Stomach (tissue), 9 donors: Measurements from ENCODE around the gene ZNF423. TPM values are rescaled to one million over a fixed set of nuclear protein-coding genes. Genes with fewer than 3 reads are reported as not detected.
A peak's percentile ranks its signal among the peaks of the same experiment; 100 is the strongest.

Experiments used
- DNase-seq, 2 donors: peaks; one replicate each; pipeline versions ENCODE4 v3.0.0 to v3.0.0-alpha.2; 2013 to 2019
- H3K27ac ChIP-seq, 5 donors: fragments of 200-600 bp in 4 of 5; sonication (generic) in 4 of 5; one replicate each; pipeline ENCODE4 v1.5.1; 2013 to 2019; ENCODE audit warnings: mild to moderate bottlenecking in 1 of 5, moderate library complexity in 1 of 5
- H3K27me3 ChIP-seq, 3 donors: fragments of 200-600 bp; sonication (generic); one replicate each; pipeline ENCODE4 v1.5.1; 2017 to 2019; ENCODE audit warnings: mixed run types in 1 of 3
- H3K36me3 ChIP-seq, 4 donors: fragments of 200-600 bp; sonication (generic); 1 replicate in 3 of 4; 2 replicates in 1 of 4; pipeline ENCODE4 v1.5.1; 2016 to 2019
- H3K4me1 ChIP-seq, 4 donors: fragments of 200-600 bp; sonication (generic); one replicate each; pipeline ENCODE4 v1.5.1; 2016 to 2019
- H3K4me3 ChIP-seq, 4 donors: fragments of 200-600 bp; sonication (generic) in 3 of 4; one replicate each; pipeline ENCODE4 v1.5.1; 2016 to 2019; ENCODE audit warnings: mild to moderate bottlenecking in 1 of 4
- H3K9me3 ChIP-seq, 4 donors: fragments of 200-600 bp; sonication (generic); one replicate each; pipeline ENCODE4 v1.5.1; 2016 to 2019
- EP300 ChIP-seq: sonication (generic); formaldehyde crosslinking; IDR thresholded peaks from one replicate; pipeline ENCODE4 v1.6.1; 2017; ENCODE audit warnings: antibody characterized with exemption
- POLR2A ChIP-seq, 4 donors: fragments of 450-650 bp; IDR thresholded peaks; one replicate each; pipeline ENCODE4 v1.6.1; 2016; ENCODE audit warnings: antibody characterized with exemption in 4 of 4, control low read depth in 2 of 4, mild to moderate bottlenecking in 1 of 4, moderate library complexity in 1 of 4
- POLR2AphosphoS5 ChIP-seq, 3 donors: sonication (generic); formaldehyde crosslinking; IDR thresholded peaks; one replicate each; pipeline ENCODE4 v1.6.1; 2016; ENCODE audit warnings: antibody characterized with exemption in 3 of 3
- WGBS, 5 donors: extraction: QIAGEN DNeasy Blood & Tissue Kit in 3 of 5; methylation state at CpG; one replicate each; pipeline versions ENCODE4 v1.1.5 to v1.1.7; 2013 to 2018; 5-methylcytosine and 5-hydroxymethylcytosine counted together
- intact Hi-C: fragments of 100-400 bp; cut with DNase I; formaldehyde crosslinking; loops from one replicate; pipeline ENCODE4 v1.15.1; 2023; ENCODE audit warnings: low total_unique reads
- polyA plus RNA-seq, 3 donors: library from polyadenylated mRNA; stranded (reverse); fragments of 200-250 nt; gene quantifications; one replicate each; pipeline ENCODE4 v1.2.3, GENCODE V29; 2013
- total RNA-seq, 5 donors: library from RNA; depleted of rRNA; stranded (reverse); fragments of >200 nt; gene quantifications; one replicate each; pipeline versions ENCODE4 v1.1.0 to v1.2.3, GENCODE V29; 2014 to 2016
- TF ChIP-seq, protein P1 (sequence below), 7 experiments: fragments of 450-650 bp in 4 of 7; fragments of 200-600 bp in 3 of 7; sonication (generic) in 3 of 7; IDR thresholded peaks; one replicate each; pipeline ENCODE4 v1.5.1; 2016 to 2019; ENCODE audit warnings: antibody characterized with exemption in 7 of 7, control low read depth in 2 of 7, mild to moderate bottlenecking in 1 of 7
- donor health status: healthy with polysubstance abuse.
- donor health status: Bipolar disorder and iron deficiency.
- donor health status: healthy.

Gene ZNF423
- total and polyA plus RNA-seq, 8 donors: 0.29 to 3.5 (median 1.0) TPM

DNA sequence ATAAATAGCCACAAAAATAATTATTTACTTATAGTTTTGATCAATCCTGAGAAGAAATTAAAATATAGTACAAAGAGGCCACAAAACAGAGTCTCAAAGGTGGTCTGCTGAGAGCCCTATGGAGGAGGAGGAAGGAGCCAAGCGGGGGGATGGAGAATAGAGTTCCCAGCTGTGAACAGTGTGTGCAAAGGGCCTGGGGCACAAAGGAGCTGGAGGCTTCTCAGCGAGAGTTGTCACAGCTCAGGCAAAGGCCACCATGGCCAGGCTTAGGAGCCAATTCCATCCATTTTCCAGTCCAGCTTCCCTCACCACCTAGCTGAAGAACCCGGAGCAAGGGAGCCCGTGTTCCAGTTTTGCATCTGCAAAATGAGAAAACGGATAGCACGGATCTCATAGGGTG, 5.4 kb upstream of the ZNF423 start:
- H3K36me3 ChIP-seq: no peaks in the 10 kb centered on the region
- no peaks in the 10 kb centered on the region for H3K9me3 ChIP-seq
- H3K4me1 ChIP-seq: peaks cover 22 to 30% (median 24%) of the 10 kb centered on the region in 4 donors
- H3K27ac ChIP-seq: no peak overlapping the region
- TF ChIP-seq EP300: no peak
- TF ChIP-seq, protein P1, sequence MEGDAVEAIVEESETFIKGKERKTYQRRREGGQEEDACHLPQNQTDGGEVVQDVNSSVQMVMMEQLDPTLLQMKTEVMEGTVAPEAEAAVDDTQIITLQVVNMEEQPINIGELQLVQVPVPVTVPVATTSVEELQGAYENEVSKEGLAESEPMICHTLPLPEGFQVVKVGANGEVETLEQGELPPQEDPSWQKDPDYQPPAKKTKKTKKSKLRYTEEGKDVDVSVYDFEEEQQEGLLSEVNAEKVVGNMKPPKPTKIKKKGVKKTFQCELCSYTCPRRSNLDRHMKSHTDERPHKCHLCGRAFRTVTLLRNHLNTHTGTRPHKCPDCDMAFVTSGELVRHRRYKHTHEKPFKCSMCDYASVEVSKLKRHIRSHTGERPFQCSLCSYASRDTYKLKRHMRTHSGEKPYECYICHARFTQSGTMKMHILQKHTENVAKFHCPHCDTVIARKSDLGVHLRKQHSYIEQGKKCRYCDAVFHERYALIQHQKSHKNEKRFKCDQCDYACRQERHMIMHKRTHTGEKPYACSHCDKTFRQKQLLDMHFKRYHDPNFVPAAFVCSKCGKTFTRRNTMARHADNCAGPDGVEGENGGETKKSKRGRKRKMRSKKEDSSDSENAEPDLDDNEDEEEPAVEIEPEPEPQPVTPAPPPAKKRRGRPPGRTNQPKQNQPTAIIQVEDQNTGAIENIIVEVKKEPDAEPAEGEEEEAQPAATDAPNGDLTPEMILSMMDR (IDR thresholded peaks at IDR 0.05): no peak
- TF ChIP-seq POLR2AphosphoS5 (IDR thresholded peaks at IDR 0.05): no peak
- TF ChIP-seq POLR2A (IDR thresholded peaks at IDR 0.05): no peak
- WGBS, 5 donors: 87 to 94% (median 90%) methylated on average over 6 of the region's 6 CpGs
- peaks cover 0 to 40% (median 24%) of the 10 kb centered on the region in 3 donors for H3K27me3 ChIP-seq
- no peak for DNase-seq
- no peak overlapping the region for H3K4me3 ChIP-seq
- intact Hi-C loops: no loop called here

DNA sequence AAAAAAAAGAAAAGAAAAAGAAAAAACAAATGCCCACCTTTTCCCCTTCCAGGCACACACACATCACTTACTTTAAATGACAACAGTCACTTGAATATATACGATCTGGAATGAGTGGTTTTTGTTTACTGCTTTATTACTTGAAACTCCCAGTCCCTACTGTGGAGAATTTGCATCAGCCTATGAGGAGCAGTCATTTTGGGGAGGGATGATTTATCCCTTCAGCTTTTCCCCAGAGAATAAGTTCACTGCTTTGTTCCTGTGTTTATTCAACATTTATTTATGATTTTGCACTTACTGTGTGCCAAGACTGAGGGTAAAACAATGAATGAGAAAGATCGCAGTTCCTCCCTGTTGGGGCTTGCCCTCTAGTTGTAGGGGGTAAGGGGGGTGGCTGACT, 4.7 kb upstream of the ZNF423 start:
- H3K9me3 ChIP-seq: no peaks in the 10 kb centered on the region
- peaks cover 22 to 37% (median 29%) of the 10 kb centered on the region in 4 donors for H3K4me1 ChIP-seq
- 41 to 61% (median 46%) methylated on average over 2 of the region's 2 CpGs for WGBS, 5 donors
- TF ChIP-seq POLR2AphosphoS5 (IDR thresholded peaks at IDR 0.05) (no peak), EP300 (no peak), POLR2A (IDR thresholded peaks at IDR 0.05) (no peak)
- TF ChIP-seq, protein P1 (IDR thresholded peaks at IDR 0.05): no peak
- no peaks in the 10 kb centered on the region for H3K36me3 ChIP-seq
- no peak overlapping the region for H3K4me3 ChIP-seq
- no peak overlapping the region for H3K27ac ChIP-seq
- intact Hi-C loops: no loop called here
- peaks cover 0 to 47% (median 24%) of the 10 kb centered on the region in 3 donors for H3K27me3 ChIP-seq
- no peak for DNase-seq

DNA sequence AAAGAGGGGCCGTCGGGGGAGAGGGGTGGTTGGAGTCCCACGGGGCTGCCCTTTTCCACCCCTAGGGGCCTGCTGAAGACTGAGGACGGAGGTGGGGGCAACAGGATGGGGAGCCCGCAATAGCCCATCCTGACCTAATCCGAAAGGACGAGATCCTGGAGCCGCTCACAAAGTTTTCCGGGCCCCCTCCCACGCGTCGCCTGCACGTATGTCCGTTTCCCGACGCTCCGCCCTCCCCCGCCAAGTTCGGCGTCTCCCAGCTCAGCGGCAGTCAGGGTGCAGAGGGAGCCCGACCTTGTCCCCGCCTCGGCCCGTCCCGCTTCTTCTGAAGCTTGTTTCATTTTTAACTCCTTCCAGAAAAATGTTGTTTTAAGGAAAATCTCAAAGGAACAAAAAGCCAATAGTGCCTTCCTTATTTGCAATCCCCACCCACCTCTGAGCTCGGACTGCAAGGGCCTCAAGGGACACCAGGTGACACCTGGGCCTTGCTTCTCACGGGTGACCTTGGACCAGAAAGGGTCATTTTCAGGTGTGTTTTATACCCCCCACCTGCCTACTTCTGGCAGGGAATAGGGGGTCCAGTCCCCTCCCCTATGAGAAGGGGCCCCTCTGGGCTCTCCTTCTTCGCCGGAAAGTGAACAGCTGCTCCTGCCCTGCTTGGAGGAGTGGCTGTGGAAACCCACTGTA, 3.4 kb upstream of the ZNF423 start:
- peak in 1 of 2 donors; percentile 88 for DNase-seq
- intact Hi-C loops: no loop called here
- no peaks in the 10 kb centered on the region for H3K36me3 ChIP-seq
- peaks cover 29 to 43% (median 35%) of the 10 kb centered on the region in 4 donors for H3K4me1 ChIP-seq
- no peaks in the 10 kb centered on the region for H3K9me3 ChIP-seq
- TF ChIP-seq, protein P1 (IDR thresholded peaks at IDR 0.05): no peak
- peak in 2 of 3 donors; percentile 11 to 26 for TF ChIP-seq POLR2AphosphoS5 (IDR thresholded peaks at IDR 0.05)
- no peak for TF ChIP-seq EP300
- no peak for TF ChIP-seq POLR2A (IDR thresholded peaks at IDR 0.05)
- peak overlapping the region; percentile 54 to 95 (median 89) for H3K27ac ChIP-seq
- WGBS, 5 donors: 7 to 8% (median 8%) methylated on average over 28 to 30 of the region's 30 CpGs
- peaks cover 0 to 56% (median 24%) of the 10 kb centered on the region in 3 donors for H3K27me3 ChIP-seq
- H3K4me3 ChIP-seq: peak overlapping the region; percentile 70 to 79 (median 76)

DNA sequence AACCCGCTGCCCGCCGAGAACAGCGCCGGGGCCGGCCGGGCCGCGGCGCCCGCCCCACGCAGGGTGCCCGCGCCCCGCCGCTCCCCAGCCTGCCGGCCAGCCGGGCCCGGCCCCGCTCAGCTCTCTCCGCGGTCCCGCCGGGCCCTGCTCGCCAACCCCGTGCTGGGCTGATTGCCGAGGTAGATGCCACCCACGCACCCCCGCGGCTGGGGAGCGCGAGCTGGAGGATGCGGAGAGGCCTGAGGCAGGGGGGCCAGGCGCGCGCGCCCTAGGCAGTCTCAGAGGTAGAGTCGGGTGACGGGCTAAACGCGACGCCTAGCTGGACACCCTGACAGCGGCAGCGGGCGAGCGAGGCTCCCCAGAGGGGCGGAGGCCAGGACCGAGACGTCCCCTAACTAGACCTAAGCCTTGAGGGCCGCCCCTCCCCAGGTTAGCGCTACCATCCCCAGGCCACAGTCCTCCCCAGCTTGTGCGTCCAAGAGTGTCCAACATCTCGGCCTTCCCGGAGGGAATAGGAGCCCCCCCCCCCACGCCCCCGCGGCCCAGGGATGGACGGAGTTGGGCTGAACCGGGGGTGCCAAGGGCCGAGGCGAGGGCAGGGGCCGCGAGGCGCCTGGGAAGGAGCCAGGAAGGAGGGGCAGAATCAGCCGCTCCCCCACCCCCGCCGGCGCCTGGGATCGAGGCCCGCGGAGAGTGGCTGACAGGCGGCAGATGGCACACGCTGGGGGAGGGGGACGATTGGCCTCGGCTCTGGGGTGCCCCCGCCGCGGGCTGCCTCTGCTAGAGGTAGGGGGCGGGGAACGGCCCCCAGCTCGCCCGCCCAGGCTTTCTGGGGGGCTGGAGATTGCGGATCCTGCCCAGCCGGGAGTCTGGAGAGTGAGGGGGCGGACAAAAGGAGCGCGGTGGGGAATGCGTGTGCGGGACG, 2.5 kb upstream of the ZNF423 start:
- H3K36me3 ChIP-seq: no peaks in the 10 kb centered on the region
- peaks cover 33 to 51% (median 41%) of the 10 kb centered on the region in 4 donors for H3K4me1 ChIP-seq
- no peaks in the 10 kb centered on the region for H3K9me3 ChIP-seq
- 0 to 2% (median 1%) methylated on average over 30 to 90 of the region's 90 CpGs for WGBS, 5 donors
- peak overlapping the region; percentile 70 to 79 (median 76) for H3K4me3 ChIP-seq
- peak overlapping the region; percentile 58 to 95 (median 89) for H3K27ac ChIP-seq
- peak in 1 of 2 donors; percentile 86 for DNase-seq
- peaks cover 0 to 64% (median 24%) of the 10 kb centered on the region in 3 donors for H3K27me3 ChIP-seq
- TF ChIP-seq POLR2A (IDR thresholded peaks at IDR 0.05) (no peak), POLR2AphosphoS5 (IDR thresholded peaks at IDR 0.05) (no peak), EP300 (no peak)
- TF ChIP-seq, protein P1 (IDR thresholded peaks at IDR 0.05): no peak
- intact Hi-C loops: no loop called here
